ENCODE results near the gene RAB6A. TPM values are rescaled to one million over a fixed set of nuclear protein-coding genes. Genes with fewer than 3 reads are reported as not detected.

The RAB6A gene
- total RNA-seq, 1 donor from 2014 or later: 222 TPM

DNA sequence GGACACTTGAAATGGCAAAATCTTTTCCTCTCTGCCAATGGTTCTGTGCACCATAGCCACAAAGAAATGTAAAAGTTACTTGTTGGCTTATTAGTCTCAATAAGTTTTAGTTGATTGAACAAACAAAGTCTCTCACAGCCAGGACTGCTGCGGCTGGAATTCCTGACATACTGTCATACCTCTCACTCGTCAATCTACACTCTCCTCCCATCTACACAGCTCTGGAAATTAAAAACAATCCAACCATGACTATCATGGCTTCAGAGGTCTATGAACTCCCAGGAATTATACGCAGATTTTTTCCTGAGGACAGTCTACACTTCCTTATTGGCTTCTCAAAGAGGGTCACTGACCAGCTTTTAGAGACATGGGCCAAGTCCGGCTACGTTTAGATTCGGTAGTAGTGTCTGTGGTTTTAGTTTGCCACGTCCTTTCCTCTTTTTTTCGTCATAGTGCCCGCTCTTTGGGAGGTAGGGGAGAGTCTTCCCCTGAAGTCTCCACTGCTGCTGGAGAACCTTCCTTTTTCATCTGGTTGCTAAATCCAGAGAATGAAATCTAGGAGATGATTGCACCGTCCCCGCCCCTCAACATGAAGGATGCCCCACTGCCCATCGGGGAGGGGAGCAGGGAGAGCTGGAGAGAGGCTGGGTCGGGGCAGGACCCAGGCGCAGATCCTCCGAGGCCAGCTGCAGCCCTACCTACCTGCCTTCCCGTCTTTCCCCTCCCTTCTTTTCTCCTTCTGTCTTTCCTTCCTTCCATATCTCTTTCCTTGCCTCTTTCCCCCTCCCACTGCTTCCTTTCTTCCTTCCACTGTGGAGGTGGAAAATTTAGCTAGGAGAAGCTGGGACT lies 115.5 kb downstream of the RAB6A start:
- Mint-ChIP-seq H3K9me3 (ENCODE audit: unreplicated experiment) (peaks cover 2% of the 10 kb centered on the region), H3K4me1 (ENCODE audit: low read depth, unreplicated experiment) (peaks cover 8% of the 10 kb centered on the region), H3K27me3 (ENCODE audit: unreplicated experiment) (peaks cover 4% of the 10 kb centered on the region), H3K36me3 (ENCODE audit: unreplicated experiment) (no peaks in the 10 kb centered on the region), H3K4me3 (ENCODE audit: unreplicated experiment) (peak overlapping the region; percentile 74), H3K27ac (ENCODE audit: unreplicated experiment) (no peak overlapping the region)
- TF ChIP-seq, protein P1, sequence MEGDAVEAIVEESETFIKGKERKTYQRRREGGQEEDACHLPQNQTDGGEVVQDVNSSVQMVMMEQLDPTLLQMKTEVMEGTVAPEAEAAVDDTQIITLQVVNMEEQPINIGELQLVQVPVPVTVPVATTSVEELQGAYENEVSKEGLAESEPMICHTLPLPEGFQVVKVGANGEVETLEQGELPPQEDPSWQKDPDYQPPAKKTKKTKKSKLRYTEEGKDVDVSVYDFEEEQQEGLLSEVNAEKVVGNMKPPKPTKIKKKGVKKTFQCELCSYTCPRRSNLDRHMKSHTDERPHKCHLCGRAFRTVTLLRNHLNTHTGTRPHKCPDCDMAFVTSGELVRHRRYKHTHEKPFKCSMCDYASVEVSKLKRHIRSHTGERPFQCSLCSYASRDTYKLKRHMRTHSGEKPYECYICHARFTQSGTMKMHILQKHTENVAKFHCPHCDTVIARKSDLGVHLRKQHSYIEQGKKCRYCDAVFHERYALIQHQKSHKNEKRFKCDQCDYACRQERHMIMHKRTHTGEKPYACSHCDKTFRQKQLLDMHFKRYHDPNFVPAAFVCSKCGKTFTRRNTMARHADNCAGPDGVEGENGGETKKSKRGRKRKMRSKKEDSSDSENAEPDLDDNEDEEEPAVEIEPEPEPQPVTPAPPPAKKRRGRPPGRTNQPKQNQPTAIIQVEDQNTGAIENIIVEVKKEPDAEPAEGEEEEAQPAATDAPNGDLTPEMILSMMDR (IDR thresholded peaks at IDR 0.05; ENCODE audit: partially characterized antibody, unreplicated experiment): no peak
- DNase-seq: no peak

DNA sequence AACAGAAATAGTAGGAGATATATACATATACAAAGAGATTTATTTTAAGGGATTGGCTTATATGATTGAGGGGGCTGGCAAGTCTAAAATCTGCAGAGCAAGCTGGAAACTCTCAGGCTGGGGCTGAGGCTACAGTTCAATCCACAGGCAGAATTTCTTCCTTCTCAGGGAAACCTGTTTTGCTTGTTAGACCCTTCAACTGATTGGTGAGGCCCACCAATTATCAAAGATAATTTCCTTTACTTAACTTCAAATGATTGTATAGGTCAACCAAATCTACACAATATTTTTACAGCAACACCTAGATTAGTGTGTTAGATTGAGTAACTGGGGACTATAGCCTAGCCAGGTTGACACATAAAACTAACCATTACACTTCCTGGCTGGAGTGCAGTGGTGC lies 119.2 kb downstream of the RAB6A start:
- Mint-ChIP-seq H3K36me3 (ENCODE audit: unreplicated experiment) (no peaks in the 10 kb centered on the region), H3K27ac (ENCODE audit: unreplicated experiment) (no peak overlapping the region), H3K4me3 (ENCODE audit: unreplicated experiment) (no peak overlapping the region), H3K9me3 (ENCODE audit: unreplicated experiment) (no peaks in the 10 kb centered on the region), H3K27me3 (ENCODE audit: unreplicated experiment) (peaks cover 2% of the 10 kb centered on the region), H3K4me1 (ENCODE audit: low read depth, unreplicated experiment) (peaks cover 3% of the 10 kb centered on the region)
- DNase-seq: no peak
- TF ChIP-seq, protein P1 (IDR thresholded peaks at IDR 0.05; ENCODE audit: partially characterized antibody, unreplicated experiment): no peak

GRCh38 chr11:73640592-73640991 lies 120.3 kb downstream of the RAB6A start:
- Mint-ChIP-seq H3K27me3 (ENCODE audit: unreplicated experiment) (no peaks in the 10 kb centered on the region), H3K4me1 (ENCODE audit: low read depth, unreplicated experiment) (no peaks in the 10 kb centered on the region), H3K36me3 (ENCODE audit: unreplicated experiment) (no peaks in the 10 kb centered on the region), H3K4me3 (ENCODE audit: unreplicated experiment) (no peak overlapping the region), H3K27ac (ENCODE audit: unreplicated experiment) (no peak overlapping the region), H3K9me3 (ENCODE audit: unreplicated experiment) (no peaks in the 10 kb centered on the region)
- TF ChIP-seq, protein P1 (IDR thresholded peaks at IDR 0.05; ENCODE audit: partially characterized antibody, unreplicated experiment): no peak
- no peak for DNase-seq

DNA sequence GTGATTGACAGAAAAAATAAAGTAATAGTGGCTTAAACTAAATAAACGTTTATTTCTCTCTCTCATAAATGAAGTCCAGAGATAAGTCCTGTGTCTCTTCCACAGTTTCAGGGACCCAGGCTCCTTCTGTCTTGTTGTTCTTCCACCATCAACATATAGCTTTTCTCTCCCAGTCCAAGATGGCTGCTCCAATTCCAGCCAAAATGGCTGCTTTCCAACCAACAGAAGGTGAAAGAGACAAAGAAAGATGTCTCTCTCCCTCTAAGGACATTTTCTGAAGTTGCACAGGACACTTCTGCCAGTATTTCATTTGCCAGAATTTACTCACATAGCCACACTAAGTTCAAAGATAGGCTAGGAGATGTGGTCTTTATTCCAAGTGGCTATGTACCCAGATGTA lies 123.9 kb downstream of the RAB6A start:
- Mint-ChIP-seq H3K27ac (ENCODE audit: unreplicated experiment) (no peak overlapping the region), H3K4me3 (ENCODE audit: unreplicated experiment) (no peak overlapping the region), H3K4me1 (ENCODE audit: low read depth, unreplicated experiment) (no peaks in the 10 kb centered on the region), H3K27me3 (ENCODE audit: unreplicated experiment) (no peaks in the 10 kb centered on the region), H3K9me3 (ENCODE audit: unreplicated experiment) (peaks cover 1% of the 10 kb centered on the region), H3K36me3 (ENCODE audit: unreplicated experiment) (no peaks in the 10 kb centered on the region)
- TF ChIP-seq, protein P1 (IDR thresholded peaks at IDR 0.05; ENCODE audit: partially characterized antibody, unreplicated experiment): no peak
- DNase-seq: no peak

- H3K27me3 Mint-ChIP-seq (ENCODE audit: unreplicated experiment): no peaks in the 10 kb centered on the region
- TF ChIP-seq, protein P1 (IDR thresholded peaks at IDR 0.05; ENCODE audit: partially characterized antibody, unreplicated experiment): no peak
- no peak for DNase-seq
- H3K27ac Mint-ChIP-seq (ENCODE audit: unreplicated experiment): no peak overlapping the region
- H3K4me1 Mint-ChIP-seq (ENCODE audit: low read depth, unreplicated experiment): no peaks in the 10 kb centered on the region
- no peaks in the 10 kb centered on the region for H3K36me3 Mint-ChIP-seq (ENCODE audit: unreplicated experiment)
- H3K9me3 Mint-ChIP-seq (ENCODE audit: unreplicated experiment): peaks cover 1% of the 10 kb centered on the region
- no peak overlapping the region for H3K4me3 Mint-ChIP-seq (ENCODE audit: unreplicated experiment)
Measured at GRCh38 chr11:73636249-73636648, 124.6 kb downstream of the RAB6A start.
